ENCODE data around the gene SYCE1. TPM values are rescaled to one million over a fixed set of nuclear protein-coding genes. Genes with fewer than 3 reads are reported as not detected.
A peak's percentile ranks its signal among the peaks of the same experiment; 100 is the strongest.

SYCE1 gene, protein sequence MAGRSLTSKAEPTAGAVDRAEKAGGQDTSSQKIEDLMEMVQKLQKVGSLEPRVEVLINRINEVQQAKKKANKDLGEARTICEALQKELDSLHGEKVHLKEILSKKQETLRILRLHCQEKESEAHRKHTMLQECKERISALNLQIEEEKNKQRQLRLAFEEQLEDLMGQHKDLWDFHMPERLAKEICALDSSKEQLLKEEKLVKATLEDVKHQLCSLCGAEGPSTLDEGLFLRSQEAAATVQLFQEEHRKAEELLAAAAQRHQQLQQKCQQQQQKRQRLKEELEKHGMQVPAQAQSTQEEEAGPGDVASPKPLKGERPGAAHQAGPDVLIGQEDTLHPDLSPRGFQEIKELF
- total RNA-seq, result 1 to 10 TPM; 1.0 to 2.0 TPM

DNA sequence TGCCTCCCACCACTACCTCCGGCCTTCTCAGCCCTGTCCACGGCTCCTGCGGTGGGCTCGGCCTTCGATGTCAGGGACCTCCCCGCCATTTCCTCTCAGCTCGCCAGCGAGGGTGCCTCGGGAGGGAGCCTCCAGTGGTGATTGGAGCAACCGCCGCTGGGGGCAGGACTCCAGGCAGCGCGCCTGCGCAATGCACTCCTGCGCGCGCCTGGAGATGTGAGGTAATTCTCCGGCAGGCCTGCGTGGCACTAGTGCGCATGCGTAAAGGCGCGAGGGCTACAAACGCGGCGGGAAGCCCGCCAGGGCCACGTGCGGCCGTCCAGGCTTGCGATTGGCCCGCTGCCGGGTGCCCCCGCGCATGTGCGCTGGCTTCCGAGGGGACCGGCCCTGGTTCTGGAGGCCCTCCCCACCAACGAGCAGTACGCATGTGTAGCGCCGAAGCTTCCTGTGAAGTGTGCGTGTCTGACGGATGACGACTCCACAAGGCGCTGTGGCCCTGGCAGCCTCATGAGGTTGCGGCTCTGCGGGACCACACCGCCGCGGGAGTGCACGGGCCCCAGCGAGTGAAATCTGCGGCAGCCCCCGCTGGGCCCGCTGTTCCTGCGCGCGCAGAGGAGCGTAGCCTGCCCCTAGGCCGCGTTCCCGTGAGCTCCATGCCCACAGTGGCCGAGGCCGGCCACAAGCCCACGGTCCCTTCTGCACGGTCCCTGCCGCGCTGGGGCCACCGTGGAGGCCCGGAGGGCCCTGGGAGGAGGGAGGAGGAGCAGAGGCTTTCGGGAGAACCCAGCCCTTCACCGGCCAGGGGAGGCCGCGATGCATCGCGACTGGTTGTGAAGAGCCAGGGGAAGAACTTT lies at the start of gene SYCE1:
TSS of gene SYCE1 (minus strand) at position 143 of the 854 bp plus-strand sequence. CDS start at position 89, 54 bp downstream.
- intact Hi-C loops (cut with DNase I), result no loop called here
- peak within 1 kb of the TSS in 1 of 4 donors; percentile 54 for H3K27ac ChIP-seq
- WGBS, 2 donors, result 54 to 61% methylated on average over 10 to 72 of the region's 77 CpGs
- peak; percentile 94 for ATAC-seq
- no peak within 1 kb of the TSS for H3K4me3 ChIP-seq
- no peaks in the 10 kb centered on the region for H3K9me3 ChIP-seq
- DNase-seq, result peak in 3 of 4 donors; percentile 18 to 93 (median 32)
- TF ChIP-seq CTCF (IDR thresholded peaks at IDR 0.05) (peak in 2 of 7 experiments; percentile 27 to 59), POLR2A (IDR thresholded peaks at IDR 0.05) (peak in 1 of 3 donors; percentile 81)
- no peaks in the 10 kb centered on the region for H3K36me3 ChIP-seq (replicated peaks in 1 of 2; ENCODE audit: insufficient read depth in 1 of 2, low read depth in 2 of 2)
- no peaks in the 10 kb centered on the region for H3K4me1 ChIP-seq
- H3K27me3 ChIP-seq, result no peaks in the 10 kb centered on the region

DNA sequence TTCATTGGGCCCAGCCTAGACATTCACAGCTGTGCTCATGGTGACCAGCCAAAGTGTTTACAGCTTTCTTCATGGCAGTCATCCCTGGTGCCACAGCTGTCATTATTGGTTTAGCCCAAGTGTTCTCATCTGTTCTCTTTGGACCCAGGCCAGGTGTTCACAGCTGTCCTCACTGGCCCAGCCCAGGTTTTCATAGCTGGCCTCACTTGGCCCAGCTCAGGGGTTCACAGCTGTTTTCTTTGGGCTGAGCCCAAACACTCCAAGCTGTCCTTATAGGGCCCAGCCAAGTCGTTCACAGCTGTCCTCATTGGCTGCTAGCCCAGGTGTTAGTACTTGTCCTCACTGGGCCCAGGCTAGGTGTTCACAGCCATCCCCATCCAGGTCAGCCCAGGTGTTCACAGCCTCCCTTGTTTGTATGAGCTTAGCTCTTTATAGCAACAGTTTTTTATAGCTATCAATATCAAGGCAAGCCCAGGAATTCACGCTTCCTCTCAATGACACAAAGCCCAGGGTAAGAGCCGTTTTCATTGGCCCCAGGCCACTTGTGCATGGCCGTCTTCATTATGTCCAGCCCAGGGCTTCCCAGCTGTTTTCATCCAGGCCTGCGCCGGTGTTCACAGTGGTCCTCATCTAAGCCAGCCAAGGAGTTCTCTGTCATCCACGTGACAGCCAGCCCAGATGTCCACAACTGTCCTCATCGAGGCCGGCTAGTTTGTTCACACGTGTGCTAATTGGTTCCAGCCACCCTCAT lies 49.6 kb upstream of the SYCE1 start:
- TF ChIP-seq POLR2A (IDR thresholded peaks at IDR 0.05) (no peak), CTCF (IDR thresholded peaks at IDR 0.05) (no peak)
- 82 to 84% methylated on average over 10 of the region's 10 CpGs for WGBS, 2 donors
- Histone ChIP-seq H3K36me3 (replicated peaks in 1 of 2; ENCODE audit: insufficient read depth in 1 of 2, low read depth in 2 of 2) (no peaks in the 10 kb centered on the region), H3K4me1 (peaks cover 27% of the 10 kb centered on the region), H3K27me3 (no peaks in the 10 kb centered on the region), H3K9me3 (no peaks in the 10 kb centered on the region), H3K27ac (peak overlapping the region in 1 of 4 donors; percentile 28), H3K4me3 (no peak overlapping the region)
- DNase-seq, result peak; percentile 81 to 86 (median 86)
- ATAC-seq, result peak; percentile 73
- intact Hi-C loops (cut with DNase I), result no loop called here

GRCh38 chr10:133613699-133614098 lies 48.3 kb upstream of the SYCE1 start:
- H3K9me3 ChIP-seq, result no peaks in the 10 kb centered on the region
- no peak overlapping the region for H3K27ac ChIP-seq
- no peak for DNase-seq
- no peak for ATAC-seq
- 69 to 80% methylated on average over 6 of the region's 6 CpGs for WGBS, 2 donors
- H3K27me3 ChIP-seq, result no peaks in the 10 kb centered on the region
- H3K4me3 ChIP-seq, result no peak overlapping the region
- H3K36me3 ChIP-seq (replicated peaks in 1 of 2; ENCODE audit: insufficient read depth in 1 of 2, low read depth in 2 of 2), result no peaks in the 10 kb centered on the region
- TF ChIP-seq CTCF (IDR thresholded peaks at IDR 0.05) (no peak), POLR2A (IDR thresholded peaks at IDR 0.05) (no peak)
- peaks cover 27% of the 10 kb centered on the region for H3K4me1 ChIP-seq
- intact Hi-C loops (cut with DNase I), result no loop called here

GRCh38 chr10:133611079-133611478 lies 45.7 kb upstream of the SYCE1 start:
- Histone ChIP-seq H3K4me1 (peaks cover 13% of the 10 kb centered on the region), H3K4me3 (no peak overlapping the region), H3K27me3 (no peaks in the 10 kb centered on the region), H3K36me3 (replicated peaks in 1 of 2; ENCODE audit: insufficient read depth in 1 of 2, low read depth in 2 of 2) (no peaks in the 10 kb centered on the region), H3K27ac (no peak overlapping the region), H3K9me3 (no peaks in the 10 kb centered on the region)
- intact Hi-C loops (cut with DNase I), result no loop called here
- DNase-seq (no peak), ATAC-seq (no peak)
- 28 to 57% methylated on average over 4 of the region's 4 CpGs for WGBS, 2 donors
- TF ChIP-seq POLR2A (IDR thresholded peaks at IDR 0.05) (no peak), CTCF (IDR thresholded peaks at IDR 0.05) (no peak)

Data from body of pancreas (tissue), 4 donors.